K562 (cell line): Measurements from ENCODE around the gene NOSIP. TPM values are rescaled to one million over a fixed set of nuclear protein-coding genes. Genes with fewer than 3 reads are reported as not detected.
A peak's percentile ranks its signal among the peaks of the same experiment; 100 is the strongest.

Source experiments
- AFF4 ChIP-seq: sonication (generic); formaldehyde crosslinking; IDR thresholded peaks from 2 replicates; pipeline ENCODE4 v1.8.0; 2023; ENCODE audit warnings: mild to moderate bottlenecking, missing genetic modification reagents
- ARNT ChIP-seq, 2 experiments: fragments of 450-650 bp; IDR thresholded peaks; 2 replicates each; pipeline ENCODE4 v1.6.1; 2016; ENCODE audit warnings: mild to moderate bottlenecking in 1 of 2
- CHCHD3 ChIP-seq: fragments of 250-450 bp; sonication (Bioruptor Pico); IDR thresholded peaks from 2 replicates; pipeline ENCODE4 v2.1.2; 2022; ENCODE audit warnings: mild to moderate bottlenecking
- E2F5 ChIP-seq: sonication (generic); formaldehyde crosslinking; IDR thresholded peaks from 2 replicates; pipeline ENCODE4 v1.8.0; 2022; ENCODE audit warnings: mild to moderate bottlenecking, missing genetic modification reagents
- EGR1 ChIP-seq: fragments of 450-650 bp; conservative IDR thresholded peaks from 2 replicates; pipeline ENCODE4 v1.6.1; 2017; ENCODE audit warnings: mild to moderate bottlenecking
- FOXM1 ChIP-seq, 2 experiments: fragments of 450-650 bp in 1 of 2; sonication (generic) in 1 of 2; formaldehyde crosslinking in 1 of 2; IDR thresholded peaks; 2 replicates each; pipeline versions ENCODE4 v1.6.1 to v1.9.0; 2017 to 2022; ENCODE audit warnings: low read depth in 2 of 2, mild to moderate bottlenecking in 2 of 2, missing genetic modification reagents in 1 of 2, moderate library complexity in 1 of 2
- GTF2B ChIP-seq: IDR thresholded peaks from 2 replicates; pipeline ENCODE4 v1.6.1; 2011; ENCODE audit not compliant: insufficient read length; ENCODE audit errors: extremely low read depth
- HNRNPLL ChIP-seq: fragments of 200-400 bp; formaldehyde crosslinking; IDR thresholded peaks from 2 replicates; pipeline ENCODE4 v1.6.1; 2017; ENCODE audit warnings: low read length, low read depth, mild to moderate bottlenecking; ENCODE audit not compliant: poor library complexity, severe bottlenecking
- MAZ ChIP-seq, 2 experiments: fragments of 450-650 bp in 1 of 2; sonication (generic) in 1 of 2; formaldehyde crosslinking; IDR thresholded peaks in 1 of 2; conservative IDR thresholded peaks in 1 of 2; 2 replicates each; pipeline versions ENCODE4 v1.4.0 to v1.5.0; 2020; ENCODE audit warnings: mild to moderate bottlenecking in 1 of 2, missing genetic modification reagents in 1 of 2
- RAD21 ChIP-seq, 2 experiments: fragments of 250-450 bp in 1 of 2; fragments of 450-650 bp in 1 of 2; sonication (Bioruptor Pico) in 1 of 2; formaldehyde crosslinking in 1 of 2; IDR thresholded peaks in 1 of 2; conservative IDR thresholded peaks in 1 of 2; 2 replicates each; pipeline versions ENCODE4 v1.4.0 to v1.8.0; 2020 to 2022; ENCODE audit warnings: mild to moderate bottlenecking in 2 of 2, moderate library complexity in 1 of 2
- TAF1 ChIP-seq: IDR thresholded peaks from 2 replicates; pipeline ENCODE4 v1.6.1; 2011; ENCODE audit warnings: mild to moderate bottlenecking, low read length, moderate library complexity; ENCODE audit not compliant: insufficient read depth, control insufficient read depth, severe bottlenecking; ENCODE audit errors: extremely low read depth
- TRIM28 ChIP-seq: fragments of 450-650 bp; IDR thresholded peaks from 2 replicates; pipeline ENCODE4 v1.6.1; 2017
- ZBTB11 ChIP-seq, 3 experiments: fragments of 200-800 bp in 1 of 3; fragments of 250-450 bp in 1 of 3; fragments of 450-650 bp in 1 of 3; sonication (Bioruptor Pico) in 1 of 3; sonication (Bioruptor generic) in 1 of 3; formaldehyde crosslinking in 1 of 3; IDR thresholded peaks; 2 replicates each; pipeline versions ENCODE4 v1.6.1 to v1.8.0; 2016 to 2022; ENCODE audit warnings: mild to moderate bottlenecking in 2 of 3, missing genetic modification characterization in 2 of 3, missing compliant biosample characterization in 1 of 3, moderate library complexity in 1 of 3
- ZNF282 ChIP-seq: sonication (generic); formaldehyde crosslinking; IDR thresholded peaks from 2 replicates; pipeline ENCODE4 v1.8.1; 2023; ENCODE audit warnings: missing genetic modification reagents
- ZZZ3 ChIP-seq: fragments of 450-650 bp; IDR thresholded peaks from 2 replicates; pipeline ENCODE4 v1.6.1; 2016; ENCODE audit warnings: antibody characterized with exemption, mild to moderate bottlenecking, moderate library complexity
- polyA plus RNA-seq, 8 experiments: library from polyadenylated mRNA; depleted of rRNA in 4 of 8; stranded (reverse) in 5 of 8; unstranded in 3 of 8; fragments of >200 nt; fragmentation: Nextera tagmentation in 2 of 8; fragmentation: Illumina TruSeq in 1 of 8; extraction: Ambion mirVana in 2 of 8; extraction: Trizol in 1 of 8; gene quantifications; 2 replicates each; pipeline versions ENCODE4 v1.2.1 to v1.2.3, GENCODE V29; 2011 to 2014; ENCODE audit warnings: inconsistent platforms in 1 of 8, missing spikeins in 1 of 8
- total RNA-seq, 7 experiments: library from RNA; depleted of rRNA in 6 of 7; stranded (reverse); fragments of >200 nt in 6 of 7; fragmentation: Illumina TruSeq in 2 of 7; extraction: Trizol in 2 of 7; gene quantifications; 2 replicates each; pipeline versions ENCODE4 v1.2.1 to v1.2.3, GENCODE V29; 2011 to 2021; ENCODE audit warnings: low replicate concordance in 1 of 7

The NOSIP gene
- total and polyA plus RNA-seq, 9 of the 15 experiments (the other 6 are each of a cell fraction or from before 2014, with no cell fraction given), result 14.4 to 153 (median 79.9) TPM

GRCh38 chr19:49590071-49590970, 10.0 kb upstream of the NOSIP start (continued):
- TF ChIP-seq TRIM28, result 0 out of 2 replicates have a peak, but pooled peaks have one; percentile 39
- TF ChIP-seq RAD21 (CRISPR knock-in tag; conservative IDR thresholded peaks at IDR 0.05 in 1 of 2, IDR thresholded peaks at IDR 0.05 in 1 of 2), result 0 out of 4 replicates have a peak, but pooled peaks of 1 of the 2 experiments have one; percentile 6
- TF ChIP-seq ZNF282 (CRISPR knock-in tag), result no peak
- TF ChIP-seq MAZ (CRISPR knock-in tag; conservative IDR thresholded peaks at IDR 0.05 in 1 of 2, IDR thresholded peaks at IDR 0.05 in 1 of 2), result peak; percentile 42 to 60
- no peak for TF ChIP-seq ARNT (IDR thresholded peaks at IDR 0.05)
- TF ChIP-seq TAF1, result peak; percentile 87
- TF ChIP-seq EGR1, result peak; percentile 85
- peak; percentile 9 for TF ChIP-seq HNRNPLL
- no peak for TF ChIP-seq ZZZ3
- 0 out of 2 replicates have a peak, but pooled peaks have one; percentile 57 for TF ChIP-seq CHCHD3 (CRISPR knock-in tag)
- TF ChIP-seq ZBTB11 (CRISPR knock-in tag; IDR thresholded peaks at IDR 0.05), result peak in 1 of 3 experiments; percentile 37; a peak in 1 of 6 replicates
- no peak for TF ChIP-seq FOXM1 (IDR thresholded peaks at IDR 0.05; ENCODE audit: low read depth)
- TF ChIP-seq FOXM1 (CRISPR knock-in tag; IDR thresholded peaks at IDR 0.05; ENCODE audit: low read depth), result no peak
- TF ChIP-seq AFF4 (CRISPR knock-in tag), result 0 out of 2 replicates have a peak, but pooled peaks have one; percentile 40
- TF ChIP-seq E2F5 (CRISPR knock-in tag), result 0 out of 2 replicates have a peak, but pooled peaks have one; percentile 23
- peak; percentile 64 for TF ChIP-seq GTF2B
